ENCODE data around the gene MAP2K5. TPM values are rescaled to one million over a fixed set of nuclear protein-coding genes. Genes with fewer than 3 reads are reported as not detected.

MAP2K5 gene
- total RNA-seq, 2 experiments from 2014 or later: 22.2 to 27.9 TPM

DNA sequence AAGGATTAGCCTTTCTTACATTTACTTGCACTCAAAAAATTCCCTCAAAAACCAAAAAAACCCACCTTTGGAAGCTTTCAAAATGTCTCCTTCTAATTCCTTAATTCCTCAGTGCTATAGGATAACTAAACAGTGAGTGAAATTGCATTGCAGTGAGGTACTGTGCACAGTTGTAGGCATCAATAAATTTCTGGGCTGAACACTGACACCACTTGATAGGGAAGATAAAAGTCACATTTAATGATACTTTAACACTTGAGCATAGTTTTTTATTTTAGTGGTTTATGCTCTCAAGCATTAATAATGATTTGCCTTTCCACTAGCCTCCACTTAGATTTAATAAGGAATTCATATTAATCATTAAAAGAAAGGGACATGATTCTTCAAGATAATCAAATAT lies 52.3 kb downstream of the MAP2K5 start:
- Histone ChIP-seq H3K27ac (ENCODE audit: low read depth in 1 of 2, low read length in 2 of 2) (no peak overlapping the region), H3K27me3 (ENCODE audit: control insufficient read depth in 1 of 2, insufficient read depth in 2 of 2, low read length in 2 of 2) (no peaks in the 10 kb centered on the region), H3K4me3 (ENCODE audit: low read length) (no peak overlapping the region), H3K9me3 (ENCODE audit: control insufficient read depth in 1 of 2, insufficient read depth in 1 of 2, low read length in 2 of 2) (no peaks in the 10 kb centered on the region), H3K36me3 (ENCODE audit: insufficient read depth, low read length) (peaks cover 24% of the 10 kb centered on the region), H3K4me1 (ENCODE audit: insufficient read depth, low read length) (no peaks in the 10 kb centered on the region)
- ATAC-seq (ENCODE audit: poor library complexity) (no peak), DNase-seq (no peak)
- intact Hi-C loops (cut with DNase I, micrococcal nuclease): no loop called here
- Mint-ChIP-seq H3K36me3 (ENCODE audit: low read depth) (peaks cover 62% of the 10 kb centered on the region), H3K4me1 (ENCODE audit: low read depth) (no peaks in the 10 kb centered on the region), H3K27me3 (no peaks in the 10 kb centered on the region), H3K9me3 (no peaks in the 10 kb centered on the region), H3K4me3 (no peak overlapping the region), H3K27ac (no peak overlapping the region)
- TF ChIP-seq CTCF (IDR thresholded peaks at IDR 0.05): no peak
- POLR2A ChIA-PET: no interaction called here
- CTCF ChIA-PET: no interaction called here

GRCh38 chr15:67595572-67595971 lies 53.1 kb downstream of the MAP2K5 start:
- Mint-ChIP-seq H3K27ac (no peak overlapping the region), H3K4me3 (no peak overlapping the region), H3K9me3 (no peaks in the 10 kb centered on the region), H3K4me1 (ENCODE audit: low read depth) (no peaks in the 10 kb centered on the region), H3K27me3 (no peaks in the 10 kb centered on the region), H3K36me3 (ENCODE audit: low read depth) (peaks cover 67% of the 10 kb centered on the region)
- DNase-seq (no peak), ATAC-seq (ENCODE audit: poor library complexity) (no peak)
- intact Hi-C loops (cut with DNase I, micrococcal nuclease): no loop called here
- no peak overlapping the region for H3K27ac ChIP-seq (ENCODE audit: low read depth in 1 of 2, low read length in 2 of 2)
- POLR2A ChIA-PET: no interaction called here
- no peaks in the 10 kb centered on the region for H3K4me1 ChIP-seq (ENCODE audit: insufficient read depth, low read length)
- CTCF ChIA-PET: no interaction called here
- H3K36me3 ChIP-seq (ENCODE audit: insufficient read depth, low read length): peaks cover 27% of the 10 kb centered on the region
- no peak for TF ChIP-seq CTCF (IDR thresholded peaks at IDR 0.05)
- H3K27me3 ChIP-seq (ENCODE audit: control insufficient read depth in 1 of 2, insufficient read depth in 2 of 2, low read length in 2 of 2): no peaks in the 10 kb centered on the region
- no peak overlapping the region for H3K4me3 ChIP-seq (ENCODE audit: low read length)
- no peaks in the 10 kb centered on the region for H3K9me3 ChIP-seq (ENCODE audit: control insufficient read depth in 1 of 2, insufficient read depth in 1 of 2, low read length in 2 of 2)

DNA sequence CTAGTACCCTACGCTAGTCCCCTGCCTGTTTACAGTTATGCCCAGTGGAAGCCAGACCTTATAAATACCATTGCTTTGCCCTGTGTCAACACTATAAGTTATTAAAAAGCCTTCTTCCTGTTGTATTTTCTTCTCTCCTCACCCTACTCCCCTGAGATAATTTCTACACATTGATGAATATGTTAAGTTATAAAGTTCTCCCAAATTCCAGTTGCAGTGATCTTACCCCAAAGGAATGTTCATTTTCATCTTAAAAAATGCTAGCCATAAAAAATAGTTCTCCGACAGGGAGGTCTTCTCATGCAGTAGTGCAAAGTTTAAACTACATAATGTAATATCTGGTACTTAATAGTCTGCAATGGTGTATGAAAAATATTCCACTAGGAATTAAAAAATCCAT lies 58.6 kb downstream of the MAP2K5 start:
- POLR2A ChIA-PET: no interaction called here
- Mint-ChIP-seq H3K36me3 (ENCODE audit: low read depth) (peaks cover 58% of the 10 kb centered on the region), H3K27ac (no peak overlapping the region), H3K27me3 (no peaks in the 10 kb centered on the region), H3K9me3 (no peaks in the 10 kb centered on the region), H3K4me1 (ENCODE audit: low read depth) (no peaks in the 10 kb centered on the region), H3K4me3 (no peak overlapping the region)
- no peak for TF ChIP-seq CTCF (IDR thresholded peaks at IDR 0.05)
- H3K36me3 ChIP-seq (ENCODE audit: insufficient read depth, low read length): peaks cover 24% of the 10 kb centered on the region
- H3K9me3 ChIP-seq (ENCODE audit: control insufficient read depth in 1 of 2, insufficient read depth in 1 of 2, low read length in 2 of 2): no peaks in the 10 kb centered on the region
- intact Hi-C loops (cut with DNase I, micrococcal nuclease): no loop called here
- no peaks in the 10 kb centered on the region for H3K4me1 ChIP-seq (ENCODE audit: insufficient read depth, low read length)
- no peak for DNase-seq
- no peak overlapping the region for H3K27ac ChIP-seq (ENCODE audit: low read depth in 1 of 2, low read length in 2 of 2)
- no peak for ATAC-seq (ENCODE audit: poor library complexity)
- no peaks in the 10 kb centered on the region for H3K27me3 ChIP-seq (ENCODE audit: control insufficient read depth in 1 of 2, insufficient read depth in 2 of 2, low read length in 2 of 2)
- CTCF ChIA-PET: no interaction called here
- H3K4me3 ChIP-seq (ENCODE audit: low read length): no peak overlapping the region

Measured in CD4-positive, alpha-beta T cell (primary cell).